Measurements from ENCODE around the gene ZNF500.

The ZNF500 gene

GRCh38 chr16:4728676-4729075 lies 38.3 kb downstream of the ZNF500 start:
- Histone ChIP-seq H3K27me3 (no peaks in the 10 kb centered on the region), H3K27ac (no peak overlapping the region), H3K4me3 (no peak overlapping the region), H3K36me3 (peaks cover 25 to 76% (median 49%) of the 10 kb centered on the region in 3 donors), H3K4me1 (peaks cover 0 to 11% (median 5%) of the 10 kb centered on the region in 4 donors), H3K9me3 (no peaks in the 10 kb centered on the region)
- intact Hi-C loops (cut with DNase I; ENCODE audit: low total_unique reads): no loop called here
- TF ChIP-seq, protein P1, sequence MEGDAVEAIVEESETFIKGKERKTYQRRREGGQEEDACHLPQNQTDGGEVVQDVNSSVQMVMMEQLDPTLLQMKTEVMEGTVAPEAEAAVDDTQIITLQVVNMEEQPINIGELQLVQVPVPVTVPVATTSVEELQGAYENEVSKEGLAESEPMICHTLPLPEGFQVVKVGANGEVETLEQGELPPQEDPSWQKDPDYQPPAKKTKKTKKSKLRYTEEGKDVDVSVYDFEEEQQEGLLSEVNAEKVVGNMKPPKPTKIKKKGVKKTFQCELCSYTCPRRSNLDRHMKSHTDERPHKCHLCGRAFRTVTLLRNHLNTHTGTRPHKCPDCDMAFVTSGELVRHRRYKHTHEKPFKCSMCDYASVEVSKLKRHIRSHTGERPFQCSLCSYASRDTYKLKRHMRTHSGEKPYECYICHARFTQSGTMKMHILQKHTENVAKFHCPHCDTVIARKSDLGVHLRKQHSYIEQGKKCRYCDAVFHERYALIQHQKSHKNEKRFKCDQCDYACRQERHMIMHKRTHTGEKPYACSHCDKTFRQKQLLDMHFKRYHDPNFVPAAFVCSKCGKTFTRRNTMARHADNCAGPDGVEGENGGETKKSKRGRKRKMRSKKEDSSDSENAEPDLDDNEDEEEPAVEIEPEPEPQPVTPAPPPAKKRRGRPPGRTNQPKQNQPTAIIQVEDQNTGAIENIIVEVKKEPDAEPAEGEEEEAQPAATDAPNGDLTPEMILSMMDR (IDR thresholded peaks at IDR 0.05): no peak
- no peak for DNase-seq

- no peak for DNase-seq
- H3K36me3 ChIP-seq: peaks cover 34 to 96% (median 52%) of the 10 kb centered on the region in 3 donors
- no peaks in the 10 kb centered on the region for H3K4me1 ChIP-seq
- no peaks in the 10 kb centered on the region for H3K9me3 ChIP-seq
- no peak overlapping the region for H3K4me3 ChIP-seq
- H3K27me3 ChIP-seq: no peaks in the 10 kb centered on the region
- H3K27ac ChIP-seq: no peak overlapping the region
- intact Hi-C loops (cut with DNase I; ENCODE audit: low total_unique reads): no loop called here
- TF ChIP-seq, protein P1 (IDR thresholded peaks at IDR 0.05): no peak
These were observed 40.3 kb downstream of the ZNF500 start for GRCh38 chr16:4726616-4727015.

- Histone ChIP-seq H3K4me3 (no peak overlapping the region), H3K9me3 (no peaks in the 10 kb centered on the region), H3K36me3 (peaks cover 33 to 81% (median 37%) of the 10 kb centered on the region in 3 donors), H3K27ac (no peak overlapping the region), H3K27me3 (no peaks in the 10 kb centered on the region), H3K4me1 (no peaks in the 10 kb centered on the region)
- intact Hi-C loops (cut with DNase I; ENCODE audit: low total_unique reads): no loop called here
- TF ChIP-seq, protein P1 (IDR thresholded peaks at IDR 0.05): no peak
- no peak for DNase-seq
These were observed 42.2 kb downstream of the ZNF500 start for GRCh38 chr16:4724661-4725270.

- intact Hi-C loops (cut with DNase I; ENCODE audit: low total_unique reads): no loop called here
- Histone ChIP-seq H3K27me3 (no peaks in the 10 kb centered on the region), H3K27ac (no peak overlapping the region), H3K36me3 (peaks cover 22 to 76% (median 26%) of the 10 kb centered on the region in 3 donors), H3K4me3 (no peak overlapping the region), H3K4me1 (no peaks in the 10 kb centered on the region), H3K9me3 (no peaks in the 10 kb centered on the region)
- TF ChIP-seq, protein P1 (IDR thresholded peaks at IDR 0.05): no peak
- DNase-seq: no peak
These were observed 43.7 kb downstream of the ZNF500 start for GRCh38 chr16:4723071-4723767.

GRCh38 chr16:4718466-4718865 lies 48.5 kb downstream of the ZNF500 start:
- no peak overlapping the region for H3K4me3 ChIP-seq
- H3K27ac ChIP-seq: no peak overlapping the region
- no peaks in the 10 kb centered on the region for H3K27me3 ChIP-seq
- no peaks in the 10 kb centered on the region for H3K9me3 ChIP-seq
- peaks cover 26 to 72% (median 29%) of the 10 kb centered on the region in 3 donors for H3K36me3 ChIP-seq
- no peak for DNase-seq
- TF ChIP-seq, protein P1 (IDR thresholded peaks at IDR 0.05): no peak
- H3K4me1 ChIP-seq: no peaks in the 10 kb centered on the region
- intact Hi-C loops (cut with DNase I; ENCODE audit: low total_unique reads): no loop called here

Measured in tibial artery (tissue), 4 donors.